ENCODE data around the gene SH3PXD2A.

The SH3PXD2A gene

GRCh38 chr10:103849212-103849877 is 6.0 kb downstream of the SH3PXD2A start:
- peak in 1 of 4 experiments; percentile 19 for DNase-seq

- peak in 1 of 4 experiments; percentile 21 for DNase-seq
Measured at GRCh38 chr10:103847909-103848468, 7.4 kb downstream of the SH3PXD2A start.

- DNase-seq = no peak
Measured at GRCh38 chr10:103847346-103847745, 8.0 kb downstream of the SH3PXD2A start.

GRCh38 chr10:103845972-103846371 is 9.4 kb downstream of the SH3PXD2A start:
- peak; percentile 53 to 75 (median 72) for DNase-seq

- DNase-seq = peak; percentile 53 to 81 (median 59)
Measured at GRCh38 chr10:103845346-103845745, 10.0 kb downstream of the SH3PXD2A start.

- DNase-seq = no peak
Measured at GRCh38 chr10:103843854-103844570, 11.4 kb downstream of the SH3PXD2A start.

GRCh38 chr10:103843045-103843444 is 12.3 kb downstream of the SH3PXD2A start:
- DNase-seq = no peak

GRCh38 chr10:103842605-103843004 is 12.8 kb downstream of the SH3PXD2A start:
- DNase-seq = no peak

GRCh38 chr10:103841519-103841918 is 13.9 kb downstream of the SH3PXD2A start:
- DNase-seq = no peak

- no peak for DNase-seq
Measured at GRCh38 chr10:103840740-103841070, 14.7 kb downstream of the SH3PXD2A start.

GRCh38 chr10:103839872-103840739 is 15.3 kb downstream of the SH3PXD2A start:
- DNase-seq = no peak

GRCh38 chr10:103839519-103839871 is 15.9 kb downstream of the SH3PXD2A start:
- DNase-seq = no peak

GRCh38 chr10:103838862-103839518 is 16.4 kb downstream of the SH3PXD2A start:
- no peak for DNase-seq

- DNase-seq = no peak
Measured at GRCh38 chr10:103838070-103838395, 17.3 kb downstream of the SH3PXD2A start.

GRCh38 chr10:103837370-103838069 is 17.9 kb downstream of the SH3PXD2A start:
- DNase-seq = no peak

GRCh38 chr10:103836861-103837260 is 18.5 kb downstream of the SH3PXD2A start:
- DNase-seq = no peak

GRCh38 chr10:103836273-103836672 is 19.1 kb downstream of the SH3PXD2A start:
- no peak for DNase-seq

- DNase-seq = peak in 3 of 4 experiments; percentile 45 to 51 (median 46)
Measured at GRCh38 chr10:103835096-103836050, 20.0 kb downstream of the SH3PXD2A start.

GRCh38 chr10:103834436-103835095 is 20.8 kb downstream of the SH3PXD2A start:
- no peak for DNase-seq

- peak; percentile 80 to 89 (median 86) for DNase-seq
Measured at GRCh38 chr10:103833731-103834365, 21.5 kb downstream of the SH3PXD2A start.
